IMR-90 (cell line): ENCODE data around the gene TMEM131. TPM values are rescaled to one million over a fixed set of nuclear protein-coding genes. Genes with fewer than 3 reads are reported as not detected.

Experiments used
- ATAC-seq: fragments of 200-7000 bp; cut with Tn5 transposase; 2 replicates; pipeline ENCODE4 v1.9.1; 2020; ENCODE audit warnings: low read depth, mild to moderate bottlenecking, moderate library complexity
- BruUV-seq: library from RNA; stranded (reverse); fragments of 400-500 nt; replicated peaks from 2 replicates; lab custom pipeline; 2021; lab: Mats Ljungman, UMichigan
- CTCF ChIA-PET: fragments of 300-600 bp; formaldehyde crosslinking; extraction: SDS; loops from one replicate; lab custom pipeline; 2021; ENCODE audit warnings: antibody characterized with exemption; lab: Yijun Ruan, JAX
- POLR2A ChIA-PET: fragments of 300-600 bp; sonication (Branson Sonifier 250); formaldehyde crosslinking; loops from one replicate; lab custom pipeline; 2022; ENCODE audit warnings: antibody characterized with exemption; ENCODE audit not compliant: unreplicated experiment; lab: Charles Lee
- DNase-seq: peaks from one replicate; pipeline ENCODE4 v3.0.0; 2013
- H2AFZ ChIP-seq: replicated peaks from 2 replicates; pipeline ENCODE3; 2013; ENCODE audit warnings: low read length, mild to moderate bottlenecking; ENCODE audit not compliant: poor library complexity
- H2AK5ac ChIP-seq: 2 replicates; pipeline ENCODE4 v1.6.1; 2013; ENCODE audit warnings: low read depth, low read length, inconsistent platforms
- H2AK9ac ChIP-seq: replicated peaks from 2 replicates; pipeline ENCODE3; 2013; ENCODE audit warnings: mild to moderate bottlenecking, low read depth, low read length, moderate library complexity; ENCODE audit not compliant: poor library complexity
- H2BK120ac ChIP-seq: 2 replicates; pipeline ENCODE4 v1.6.1; 2013; ENCODE audit warnings: low read depth, low read length, inconsistent platforms
- H2BK15ac ChIP-seq: 3 replicates; pipeline ENCODE4 v1.6.1; 2013; ENCODE audit warnings: low read depth, low read length, inconsistent platforms
- H2BK20ac ChIP-seq: 2 replicates; pipeline ENCODE4 v1.6.1; 2013; ENCODE audit warnings: low read depth, mild to moderate bottlenecking, inconsistent platforms, low read length, moderate library complexity
- H2BK5ac ChIP-seq: 2 replicates; pipeline ENCODE4 v1.6.1; 2013; ENCODE audit warnings: mild to moderate bottlenecking, low read depth, low read length, inconsistent platforms; ENCODE audit not compliant: poor library complexity, severe bottlenecking
- H3K14ac ChIP-seq: replicated peaks from 2 replicates; pipeline ENCODE4 v1.6.1; 2013; ENCODE audit warnings: low read depth, low read length, inconsistent platforms
- H3K18ac ChIP-seq: 2 replicates; pipeline ENCODE4 v1.6.1; 2013; ENCODE audit warnings: low read depth, low read length, control low read depth
- H3K23ac ChIP-seq: 2 replicates; pipeline ENCODE4 v1.6.1; 2013; ENCODE audit warnings: low read depth, low read length, inconsistent platforms
- H3K27ac ChIP-seq: 2 replicates; pipeline ENCODE4 v1.5.1; 2013; ENCODE audit warnings: mild to moderate bottlenecking, control low read depth, low read length; ENCODE audit not compliant: insufficient read depth
- H3K27me3 ChIP-seq: 2 replicates; pipeline ENCODE4 v1.6.1; 2013; ENCODE audit warnings: low read length; ENCODE audit not compliant: control insufficient read depth, insufficient read depth
- H3K36me3 ChIP-seq: 2 replicates; pipeline ENCODE4 v1.6.1; 2013; ENCODE audit warnings: low read length, mixed read lengths; ENCODE audit not compliant: control insufficient read depth, insufficient read depth
- H3K4ac ChIP-seq: 2 replicates; pipeline ENCODE4 v1.6.1; 2013; ENCODE audit warnings: low read depth, low read length, inconsistent platforms
- H3K4me1 ChIP-seq: 2 replicates; pipeline ENCODE4 v1.6.1; 2013; ENCODE audit warnings: low read length, mixed read lengths; ENCODE audit not compliant: control insufficient read depth, insufficient read depth
- H3K4me2 ChIP-seq: 2 replicates; pipeline ENCODE4 v1.6.1; 2013; ENCODE audit warnings: low read depth, mild to moderate bottlenecking, control low read depth, low read length, moderate library complexity
- H3K4me3 ChIP-seq: 2 replicates; pipeline ENCODE4 v1.5.1; 2013; ENCODE audit warnings: low read depth, mild to moderate bottlenecking, control low read depth, low read length, moderate library complexity; ENCODE audit not compliant: insufficient read depth
- H3K56ac ChIP-seq: 2 replicates; pipeline ENCODE4 v1.6.1; 2013; ENCODE audit warnings: low read length, inconsistent platforms; ENCODE audit not compliant: insufficient read depth; ENCODE audit errors: extremely low read depth
- H3K79me1 ChIP-seq, 2 experiments: 2 replicates each; pipeline ENCODE4 v1.6.1; 2013; ENCODE audit warnings: low read length in 2 of 2, inconsistent platforms in 1 of 2, low read depth in 1 of 2
- H3K9ac ChIP-seq: 2 replicates; pipeline ENCODE4 v1.6.1; 2013; ENCODE audit warnings: low read depth, low read length, control low read depth
- H3K9me1 ChIP-seq: 2 replicates; pipeline ENCODE4 v1.6.1; 2013; ENCODE audit warnings: low read length, inconsistent platforms; ENCODE audit not compliant: insufficient read depth
- H3K9me3 ChIP-seq: 2 replicates; pipeline ENCODE4 v1.6.1; 2013; ENCODE audit warnings: low read length; ENCODE audit not compliant: control insufficient read depth, insufficient read depth
- H4K20me1 ChIP-seq: 2 replicates; pipeline ENCODE4 v1.6.1; 2013; ENCODE audit warnings: low read length, inconsistent platforms; ENCODE audit not compliant: insufficient read depth
- H4K5ac ChIP-seq: 2 replicates; pipeline ENCODE4 v1.6.1; 2013; ENCODE audit warnings: mild to moderate bottlenecking, low read depth, low read length, control low read depth
- H4K8ac ChIP-seq, 2 experiments: 2 replicates each; pipeline ENCODE4 v1.6.1; 2013; ENCODE audit warnings: low read depth in 2 of 2, low read length in 2 of 2, control low read depth in 1 of 2, inconsistent platforms in 1 of 2
- H4K91ac ChIP-seq: 2 replicates; pipeline ENCODE4 v1.6.1; 2013; ENCODE audit warnings: low read depth, low read length, inconsistent platforms; ENCODE audit not compliant: insufficient read depth
- CEBPB ChIP-seq: IDR thresholded peaks from 2 replicates; pipeline ENCODE4 v1.6.1; 2012; ENCODE audit warnings: low read depth, low read length, improper control_type of control experiment
- ELK1 ChIP-seq: fragments of 150-350 bp; IDR thresholded peaks from 2 replicates; pipeline ENCODE4 v1.6.1; 2016; ENCODE audit warnings: low read depth, mild to moderate bottlenecking, low read length, moderate library complexity, borderline replicate concordance
- FOS ChIP-seq: fragments of 150-350 bp; IDR thresholded peaks from 2 replicates; pipeline ENCODE4 v1.6.1; 2016; ENCODE audit warnings: low read depth, low read length
- MAFK ChIP-seq: IDR thresholded peaks from 2 replicates; pipeline ENCODE4 v1.6.1; 2012; ENCODE audit warnings: low read depth, low read length, improper control_type of control experiment
- MAZ ChIP-seq: IDR thresholded peaks from 2 replicates; pipeline ENCODE4 v1.6.1; 2012; ENCODE audit warnings: low read depth, mild to moderate bottlenecking, low read length, improper control_type of control experiment, moderate library complexity, borderline replicate concordance
- POLR2A ChIP-seq: IDR thresholded peaks from 2 replicates; pipeline ENCODE4 v1.6.1; 2012; ENCODE audit warnings: mild to moderate bottlenecking, low read depth, low read length
- RAD21 ChIP-seq: IDR thresholded peaks from 2 replicates; pipeline ENCODE4 v1.6.1; 2012; ENCODE audit warnings: low read length, improper control_type of control experiment
- RFX5 ChIP-seq: IDR thresholded peaks from 2 replicates; pipeline ENCODE4 v1.8.0; 2012; ENCODE audit warnings: low read depth, mild to moderate bottlenecking, low read length, moderate library complexity
- SMC3 ChIP-seq: fragments of 150-350 bp; IDR thresholded peaks from 2 replicates; pipeline ENCODE4 v1.6.1; 2016; ENCODE audit warnings: low read depth, mild to moderate bottlenecking, antibody characterized with exemption, low read length, moderate library complexity
- WGBS, 2 experiments: methylation state at CpG; one replicate each; pipeline versions ENCODE4 v1.1.5 to v1.1.7; 2013; ENCODE audit warnings: missing lambda C conversion rate in 2 of 2; ENCODE audit not compliant: insufficient read length in 1 of 2; ENCODE audit errors: extremely low coverage in 2 of 2; 5-methylcytosine and 5-hydroxymethylcytosine counted together
- dilution Hi-C: fragments of 300-500 bp; cut with HindIII; formaldehyde crosslinking; loops from one replicate; pipeline ENCODE4 v1.14.3; 2018; ENCODE audit warnings: low sequenced_read_pairs; ENCODE audit not compliant: unreplicated experiment
- in situ Hi-C: fragments of 300-500 bp; cut with MboI; formaldehyde crosslinking; loops from 3 replicates; pipeline ENCODE4 v1.14.3; 2019; ENCODE audit warnings: low sequenced_read_pairs, inconsistent platforms, mixed read lengths
- intact Hi-C: fragments of 100-400 bp; cut with micrococcal nuclease; formaldehyde crosslinking; loops from 2 replicates; pipeline ENCODE4 v1.10.0; 2022
- polyA plus RNA-seq, 3 experiments: library from polyadenylated mRNA; depleted of rRNA; stranded (reverse); fragments of >200 nt; gene quantifications; 2 replicates each; pipeline ENCODE4 v1.2.3, GENCODE V29; 2012; ENCODE audit warnings: low replicate concordance in 1 of 3
- total RNA-seq: library from RNA; depleted of rRNA; stranded (reverse); fragments of >200 nt; gene quantifications from 2 replicates; pipeline ENCODE4 v1.2.3, GENCODE V29; 2012

TMEM131 gene
- total and polyA plus RNA-seq, 2 of the 4 experiments (the other 2 are of a cell fraction) = 13.3 to 14.0 TPM

GRCh38 chr2:97936199-97936598 lies 59.5 kb downstream of the TMEM131 start:
- H3K4me1 ChIP-seq = peaks cover 6% of the 10 kb centered on the region
- ChIA-PET CTCF (no interaction called here), POLR2A (no interaction called here)
- peaks cover 29% of the 10 kb centered on the region for H4K20me1 ChIP-seq
- H3K23ac ChIP-seq = peak overlapping the region; percentile 65
- no peak overlapping the region for H3K14ac ChIP-seq
- H4K8ac ChIP-seq = no peak overlapping the region
- no peaks in the 10 kb centered on the region for H3K36me3 ChIP-seq
- peak overlapping the region; percentile 32; the same call in 1 of the 2 replicates for H2AK5ac ChIP-seq
- no peak overlapping the region for H2AK9ac ChIP-seq
- no TSS peak for BruUV-seq
- DNase-seq (no peak), ATAC-seq (peak; percentile 52)
- H3K9me1 ChIP-seq = peaks cover 3% of the 10 kb centered on the region
- intact Hi-C loops (loop anchor here (2.0 to 5.0 kb wide), 3 partner anchors 15 to 64 kb away; no protein-coding TSS in a partner anchor), in situ Hi-C loops (no loop called here), dilution Hi-C loops (no loop called here)
- H3K18ac ChIP-seq = 0 out of 2 replicates have a peak overlapping the region, but pooled peaks have one; percentile 18
- H3K27ac ChIP-seq = no peak overlapping the region
- H3K9ac ChIP-seq = no peak overlapping the region
- no peak overlapping the region for H2AFZ ChIP-seq
- H2BK5ac ChIP-seq = peak overlapping the region; percentile 2
- H3K4me2 ChIP-seq = peak overlapping the region; percentile 53
- H4K91ac ChIP-seq = 0 out of 2 replicates have a peak overlapping the region, but pooled peaks have one; percentile 3
- H3K4me3 ChIP-seq = no peak overlapping the region
- no peak overlapping the region for H3K56ac ChIP-seq
- no peak overlapping the region for H2BK15ac ChIP-seq
- H3K79me1 ChIP-seq = peaks cover 11 to 28% of the 10 kb centered on the region in 2 experiments
- TF ChIP-seq POLR2A (no peak), MAZ (no peak), ELK1 (no peak), FOS (no peak), SMC3 (no peak), CEBPB (no peak), RFX5 (no peak), RAD21 (no peak), MAFK (no peak)
- no peak overlapping the region; the same call in 1 of the 2 replicates for H2BK20ac ChIP-seq
- H4K5ac ChIP-seq = no peak overlapping the region
- no peaks in the 10 kb centered on the region for H3K27me3 ChIP-seq
- no peak overlapping the region for H2BK120ac ChIP-seq
- peak overlapping the region; percentile 40; the same call in 1 of the 2 replicates for H3K4ac ChIP-seq
- no CpG with 5 or more reads among the region's 5 CpGs for WGBS, 2 experiments
- no peaks in the 10 kb centered on the region for H3K9me3 ChIP-seq
